Trophoblast cell (in vitro differentiated cells and primary cell): Measurements from ENCODE around the gene BRWD1.
"Not testable (repeated sequence)": the region's sequence is repeated elsewhere in the genome, so short reads cannot be mapped to it uniquely, and the experiment has no call there.

ENCODE experiments used
- DNase-seq, 2 donors: peaks; one replicate each; pipeline ENCODE4 v3.0.0-alpha.2; 2016
- H2AFZ ChIP-seq: 2 replicates; pipeline ENCODE4 v1.6.1; 2013; ENCODE audit warnings: low read length, moderate library complexity, mild to moderate bottlenecking; ENCODE audit not compliant: insufficient read depth, poor library complexity
- H2AK5ac ChIP-seq: 2 replicates; pipeline ENCODE4 v1.6.1; 2013; ENCODE audit warnings: mild to moderate bottlenecking, low read length
- H2BK120ac ChIP-seq: 2 replicates; pipeline ENCODE4 v1.6.1; 2013; ENCODE audit warnings: low read length, mild to moderate bottlenecking, moderate library complexity; ENCODE audit not compliant: insufficient read depth, poor library complexity
- H2BK12ac ChIP-seq: 2 replicates; pipeline ENCODE4 v1.6.1; 2013; ENCODE audit warnings: mild to moderate bottlenecking, low read length, moderate library complexity
- H2BK5ac ChIP-seq: 2 replicates; pipeline ENCODE4 v1.6.1; 2013; ENCODE audit warnings: low read length, low read depth, moderate library complexity, mild to moderate bottlenecking; ENCODE audit not compliant: poor library complexity
- H3K14ac ChIP-seq: 2 replicates; pipeline ENCODE4 v1.6.1; 2013; ENCODE audit warnings: mild to moderate bottlenecking, low read length
- H3K18ac ChIP-seq: 2 replicates; pipeline ENCODE4 v1.6.1; 2013; ENCODE audit warnings: mild to moderate bottlenecking, low read length
- H3K23ac ChIP-seq: 2 replicates; pipeline ENCODE4 v1.6.1; 2013; ENCODE audit warnings: low read length
- H3K27ac ChIP-seq: 2 replicates; pipeline ENCODE4 v1.5.1; 2013; ENCODE audit warnings: low read depth, mild to moderate bottlenecking, inconsistent platforms, low read length, moderate library complexity
- H3K27me3 ChIP-seq: 2 replicates; pipeline ENCODE4 v1.6.1; 2013; ENCODE audit warnings: inconsistent platforms, mild to moderate bottlenecking, low read length, moderate library complexity; ENCODE audit not compliant: insufficient read depth
- H3K36me3 ChIP-seq, 2 experiments: 1 replicate in 1 of 2; 2 replicates in 1 of 2; pipeline ENCODE4 v1.6.1; 2013; ENCODE audit warnings: low read length in 2 of 2, mild to moderate bottlenecking in 2 of 2, moderate library complexity in 1 of 2; ENCODE audit not compliant: insufficient read depth in 2 of 2, control insufficient read depth in 1 of 2
- H3K4ac ChIP-seq: 2 replicates; pipeline ENCODE4 v1.6.1; 2013; ENCODE audit warnings: low read depth, mild to moderate bottlenecking, low read length, moderate library complexity
- H3K4me1 ChIP-seq, 2 experiments: 1 replicate in 1 of 2; 2 replicates in 1 of 2; pipeline ENCODE4 v1.6.1; 2013; ENCODE audit warnings: low read length in 2 of 2, mild to moderate bottlenecking in 2 of 2, moderate library complexity in 1 of 2; ENCODE audit not compliant: insufficient read depth in 2 of 2, control insufficient read depth in 1 of 2
- H3K4me2 ChIP-seq: 2 replicates; pipeline ENCODE4 v1.6.1; 2013; ENCODE audit warnings: inconsistent platforms, mild to moderate bottlenecking, low read length, moderate library complexity
- H3K4me3 ChIP-seq: 2 replicates; pipeline ENCODE4 v1.5.1; 2013; ENCODE audit warnings: mild to moderate bottlenecking, low read depth, low read length, inconsistent platforms
- H3K79me1 ChIP-seq: one replicate; pipeline ENCODE4 v1.6.1; 2013; ENCODE audit warnings: low read length
- H3K79me2 ChIP-seq: 2 replicates; pipeline ENCODE4 v1.6.1; 2013; ENCODE audit warnings: low read length, mild to moderate bottlenecking; ENCODE audit not compliant: control insufficient read depth, insufficient read depth, poor library complexity
- H3K9ac ChIP-seq: 2 replicates; pipeline ENCODE4 v1.6.1; 2013; ENCODE audit warnings: mild to moderate bottlenecking, low read length
- H3K9me3 ChIP-seq: 2 replicates; pipeline ENCODE4 v1.6.1; 2013; ENCODE audit warnings: low read depth, mild to moderate bottlenecking, control low read depth, inconsistent platforms, low read length; ENCODE audit not compliant: insufficient read depth
- H4K12ac ChIP-seq: 2 replicates; pipeline ENCODE4 v1.6.1; 2013; ENCODE audit warnings: low read depth, mild to moderate bottlenecking, low read length, moderate library complexity
- H4K8ac ChIP-seq: 2 replicates; pipeline ENCODE4 v1.6.1; 2013; ENCODE audit warnings: low read depth, mild to moderate bottlenecking, low read length, moderate library complexity
- H4K91ac ChIP-seq: one replicate; pipeline ENCODE4 v1.6.1; 2013; ENCODE audit warnings: low read depth, mild to moderate bottlenecking, low read length, moderate library complexity
- WGBS: extraction: QIAGEN DNeasy Blood & Tissue Kit; methylation state at CpG from one replicate; pipeline ENCODE4 v1.1.7; 2013; ENCODE audit warnings: missing lambda C conversion rate; ENCODE audit not compliant: insufficient read length, insufficient coverage; ENCODE audit errors: extremely low coverage; 5-methylcytosine and 5-hydroxymethylcytosine counted together

The BRWD1 gene

GRCh38 chr21:39221282-39221996 is 92.0 kb downstream of the BRWD1 start:
- H3K23ac ChIP-seq: no peak overlapping the region
- H3K27ac ChIP-seq: no peak overlapping the region
- H3K79me2 ChIP-seq: no peaks in the 10 kb centered on the region
- no peak overlapping the region for H3K9ac ChIP-seq
- H4K8ac ChIP-seq: no peak overlapping the region
- H3K4me3 ChIP-seq: no peak overlapping the region
- no peaks in the 10 kb centered on the region for H3K4me1 ChIP-seq
- H2AFZ ChIP-seq: no peak overlapping the region
- H2BK5ac ChIP-seq: no peak overlapping the region
- H2BK120ac ChIP-seq: no peak overlapping the region
- no peak overlapping the region for H3K4ac ChIP-seq
- H3K36me3 ChIP-seq: peaks cover 6 to 11% of the 10 kb centered on the region in 2 experiments
- no peaks in the 10 kb centered on the region for H3K9me3 ChIP-seq
- H3K4me2 ChIP-seq: no peak overlapping the region
- no peak overlapping the region for H2BK12ac ChIP-seq
- H3K18ac ChIP-seq: no peak overlapping the region
- no peak overlapping the region for H4K91ac ChIP-seq
- DNase-seq: no peak
- no peak overlapping the region for H2AK5ac ChIP-seq
- H3K79me1 ChIP-seq: no peaks in the 10 kb centered on the region
- H3K14ac ChIP-seq: no peak overlapping the region
- WGBS: no CpG with 5 or more reads among the region's 7 CpGs
- H4K12ac ChIP-seq: no peak overlapping the region
- no peaks in the 10 kb centered on the region for H3K27me3 ChIP-seq

DNA sequence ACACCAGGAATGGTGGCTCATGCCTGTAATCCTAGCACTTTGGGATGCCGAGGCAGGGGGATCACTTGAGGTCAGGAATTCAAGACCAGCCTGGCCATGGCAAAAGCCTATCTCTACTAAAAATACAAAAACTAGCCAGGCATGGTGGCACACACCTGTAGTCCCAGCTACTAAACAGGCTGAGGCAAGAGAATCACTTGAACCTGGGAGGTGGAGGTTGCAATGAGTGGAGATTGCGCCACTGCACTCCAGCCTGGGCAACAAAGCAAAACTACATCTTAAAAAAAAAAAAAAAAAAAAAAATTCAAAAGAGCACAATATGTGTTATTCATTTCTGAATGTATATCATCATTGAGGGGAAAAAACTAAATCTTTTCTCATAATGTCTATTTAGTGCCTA is 92.6 kb downstream of the BRWD1 start:
- H4K91ac ChIP-seq, H2AFZ ChIP-seq, H3K79me1 ChIP-seq, H3K9ac ChIP-seq, H3K4me2 ChIP-seq, H3K18ac ChIP-seq, H3K27ac ChIP-seq, H3K79me2 ChIP-seq, H4K12ac ChIP-seq, DNase-seq, H3K4me1 ChIP-seq, H2BK120ac ChIP-seq, H3K23ac ChIP-seq, H3K4me3 ChIP-seq, H3K14ac ChIP-seq, H3K27me3 ChIP-seq, H3K4ac ChIP-seq, H2BK5ac ChIP-seq, H2BK12ac ChIP-seq, H3K9me3 ChIP-seq, H4K8ac ChIP-seq, H2AK5ac ChIP-seq: not testable (repeated sequence)
- no CpG with 5 or more reads among the region's 2 CpGs for WGBS
- H3K36me3 ChIP-seq: peaks cover 6 to 11% of the 10 kb centered on the region in 2 experiments

DNA sequence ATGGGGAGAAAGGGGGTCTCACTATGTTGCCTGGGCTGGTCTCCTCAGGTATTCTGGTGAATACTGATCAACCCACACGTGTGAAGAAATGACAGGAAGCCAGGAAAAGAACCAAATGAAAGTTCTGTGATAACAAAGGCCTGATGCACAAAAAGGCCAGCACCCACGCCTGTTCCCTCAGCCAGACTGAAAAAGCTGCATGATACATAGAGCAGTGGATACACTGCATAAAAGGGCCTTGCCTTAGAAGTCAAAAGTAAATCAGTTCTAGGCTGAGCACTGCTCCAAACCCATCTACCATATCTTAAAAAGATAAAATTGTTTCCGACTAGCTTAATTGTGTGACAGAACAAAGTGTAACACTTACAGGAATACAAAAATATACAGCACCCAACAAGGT is 93.3 kb downstream of the BRWD1 start:
- Histone ChIP-seq H3K79me1 (no peaks in the 10 kb centered on the region), H2BK120ac (no peak overlapping the region), H4K8ac (no peak overlapping the region), H3K9me3 (no peaks in the 10 kb centered on the region), H3K4me2 (no peak overlapping the region), H4K12ac (no peak overlapping the region), H2AFZ (no peak overlapping the region), H2AK5ac (no peak overlapping the region), H3K4me3 (no peak overlapping the region), H2BK12ac (no peak overlapping the region), H3K9ac (no peak overlapping the region), H3K79me2 (no peaks in the 10 kb centered on the region), H3K27me3 (no peaks in the 10 kb centered on the region), H3K4ac (no peak overlapping the region), H3K18ac (no peak overlapping the region), H2BK5ac (no peak overlapping the region), H3K4me1 (no peaks in the 10 kb centered on the region), H3K36me3 (peaks cover 6 to 11% of the 10 kb centered on the region in 2 experiments), H3K23ac (no peak overlapping the region), H4K91ac (no peak overlapping the region), H3K27ac (no peak overlapping the region), H3K14ac (no peak overlapping the region)
- WGBS: no CpG with 5 or more reads among the region's 3 CpGs
- DNase-seq: no peak

- Histone ChIP-seq H2BK5ac (no peak overlapping the region), H3K36me3 (peaks cover 7 to 10% of the 10 kb centered on the region in 2 experiments), H3K18ac (no peak overlapping the region), H2BK12ac (no peak overlapping the region), H3K9ac (no peak overlapping the region), H4K8ac (no peak overlapping the region), H2BK120ac (no peak overlapping the region), H4K91ac (no peak overlapping the region), H4K12ac (no peak overlapping the region), H3K27me3 (no peaks in the 10 kb centered on the region), H3K79me2 (no peaks in the 10 kb centered on the region), H3K4me2 (no peak overlapping the region), H3K4me3 (no peak overlapping the region), H2AFZ (no peak overlapping the region), H3K14ac (no peak overlapping the region), H3K4ac (no peak overlapping the region), H2AK5ac (no peak overlapping the region), H3K4me1 (no peaks in the 10 kb centered on the region), H3K27ac (no peak overlapping the region), H3K9me3 (no peaks in the 10 kb centered on the region), H3K23ac (no peak overlapping the region), H3K79me1 (no peaks in the 10 kb centered on the region)
- no CpG with 5 or more reads among the region's 4 CpGs for WGBS
- no peak for DNase-seq
Observed at GRCh38 chr21:39218082-39218409, 95.4 kb downstream of the BRWD1 start.
